ENCODE measurements around the gene C3.

The C3 gene

DNA sequence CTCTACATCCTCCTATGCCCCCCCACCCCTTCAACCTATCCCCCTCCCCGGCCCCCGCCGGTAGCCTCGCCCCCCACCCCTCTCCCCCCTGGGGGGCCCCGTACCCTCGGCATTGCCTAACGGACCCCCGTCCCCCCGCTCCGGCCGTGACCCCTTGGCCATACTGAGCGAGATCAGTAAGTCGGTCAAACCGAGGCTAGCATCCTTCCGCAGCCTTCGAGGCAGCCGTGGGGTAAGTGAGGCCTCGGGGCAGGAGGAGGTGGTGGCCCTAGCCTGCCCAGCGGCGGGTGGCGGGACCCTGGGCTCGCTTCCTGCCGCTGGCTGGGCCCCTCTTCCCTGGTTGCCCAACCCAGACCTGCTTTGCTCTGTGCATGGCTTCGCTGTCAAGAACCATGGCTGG is 25.5 kb upstream of the C3 start:
- Histone ChIP-seq H3K27me3 (ENCODE audit: control insufficient read depth in 5 of 5, insufficient read depth in 4 of 5, low read length in 5 of 5) (no peaks in the 10 kb centered on the region), H3K4me3 (ENCODE audit: low read depth in 1 of 5, low read length in 5 of 5) (no peak overlapping the region), H3K27ac (ENCODE audit: low read depth, low read length) (no peak overlapping the region), H3K36me3 (ENCODE audit: control insufficient read depth in 5 of 5, insufficient read depth in 5 of 5, low read length in 5 of 5) (peaks cover 0 to 68% (median 50%) of the 10 kb centered on the region in 5 donors), H3K4me1 (ENCODE audit: control insufficient read depth in 5 of 5, insufficient read depth in 5 of 5, low read length in 5 of 5) (peaks cover 17 to 69% (median 62%) of the 10 kb centered on the region in 5 donors), H3K9ac (ENCODE audit: low read length in 5 of 5) (no peak overlapping the region), H3K9me3 (ENCODE audit: control insufficient read depth in 5 of 5, low read length in 5 of 5) (no peaks in the 10 kb centered on the region)

DNA sequence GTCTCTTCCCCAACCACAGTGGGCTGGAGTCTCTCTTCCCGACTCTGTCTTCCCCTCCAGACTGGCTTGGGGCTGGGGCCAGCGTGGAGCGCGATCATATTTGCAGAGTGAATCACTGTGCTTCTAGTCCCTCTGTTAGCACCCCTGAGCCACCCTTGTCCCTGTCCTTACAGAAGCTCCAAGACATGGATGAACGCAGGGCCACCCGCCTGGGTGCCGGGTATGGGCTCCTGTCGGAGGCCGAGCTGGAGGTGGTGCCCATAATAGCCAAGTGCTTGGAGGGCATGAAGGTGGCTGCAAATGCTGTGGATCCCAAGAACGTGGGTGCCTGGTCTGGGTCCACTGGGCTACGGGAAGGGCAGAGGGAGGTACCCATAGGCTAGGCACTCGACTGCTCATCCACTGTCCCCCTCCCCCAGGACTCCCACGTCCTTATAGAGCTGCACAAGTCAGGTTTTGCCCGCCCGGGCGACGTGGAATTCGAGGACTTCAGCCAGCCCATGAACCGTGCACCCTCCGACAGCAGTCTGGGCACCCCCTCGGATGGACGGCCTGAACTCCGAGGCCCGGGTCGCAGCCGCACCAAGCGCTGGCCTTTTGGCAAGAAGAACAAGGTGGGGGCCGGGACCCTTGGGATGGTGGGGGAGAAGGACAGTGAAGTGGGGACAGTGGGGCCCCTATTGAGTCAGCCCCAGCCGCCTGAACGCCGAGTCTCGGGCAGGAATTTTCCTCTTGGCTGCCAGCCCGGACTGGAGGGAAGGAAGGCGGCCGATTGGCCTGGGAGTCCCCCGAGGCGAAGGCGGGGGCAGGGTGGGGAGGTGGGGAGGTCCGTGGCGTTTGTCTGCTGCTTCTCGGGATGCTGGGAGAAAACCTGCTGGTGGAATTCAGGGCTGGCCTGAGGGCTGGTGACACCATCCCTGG is 24.2 kb upstream of the C3 start:
- Histone ChIP-seq H3K27ac (ENCODE audit: low read depth, low read length) (peak overlapping the region; percentile 95), H3K4me3 (ENCODE audit: low read depth in 1 of 5, low read length in 5 of 5) (peak overlapping the region; percentile 30 to 46 (median 40)), H3K9ac (ENCODE audit: low read length in 5 of 5) (peak overlapping the region in 3 of 5 donors; percentile 19 to 68 (median 25)), H3K9me3 (ENCODE audit: control insufficient read depth in 5 of 5, low read length in 5 of 5) (no peaks in the 10 kb centered on the region), H3K27me3 (ENCODE audit: control insufficient read depth in 5 of 5, insufficient read depth in 4 of 5, low read length in 5 of 5) (no peaks in the 10 kb centered on the region), H3K36me3 (ENCODE audit: control insufficient read depth in 5 of 5, insufficient read depth in 5 of 5, low read length in 5 of 5) (peaks cover 0 to 56% (median 38%) of the 10 kb centered on the region in 5 donors), H3K4me1 (ENCODE audit: control insufficient read depth in 5 of 5, insufficient read depth in 5 of 5, low read length in 5 of 5) (peaks cover 17 to 72% (median 68%) of the 10 kb centered on the region in 5 donors)

DNA sequence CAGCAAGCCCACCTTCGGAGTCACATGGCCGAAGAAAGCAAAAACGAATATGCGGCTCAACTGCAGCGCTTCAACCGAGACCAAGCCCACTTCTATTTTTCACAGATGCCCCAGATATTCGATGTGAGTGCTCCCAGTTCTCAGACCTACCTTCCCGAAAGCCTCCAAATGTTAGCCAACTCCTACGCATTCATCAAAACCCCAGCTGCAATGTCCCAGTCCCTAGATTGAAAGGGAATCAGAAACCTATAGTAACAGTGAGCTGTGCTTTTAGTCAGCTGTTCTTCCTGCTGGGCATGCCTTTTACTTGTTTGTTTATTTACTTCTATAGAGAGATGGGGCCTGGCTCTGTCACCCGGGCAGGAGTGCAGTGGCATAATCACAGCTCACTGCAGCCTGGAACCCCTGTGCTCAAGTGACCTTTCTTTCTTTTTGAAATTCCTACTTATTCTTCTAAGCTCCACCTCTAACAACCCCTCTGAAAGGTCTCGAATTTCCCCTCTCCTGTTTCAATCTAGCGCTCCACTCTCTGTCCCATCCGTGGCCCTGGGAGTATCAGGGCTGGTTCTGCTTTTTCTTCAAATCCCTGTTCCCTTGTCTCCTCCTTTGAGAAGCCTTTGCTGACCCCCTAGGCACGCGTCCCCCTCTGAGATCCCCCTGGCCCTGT is 23.4 kb upstream of the C3 start:
- H3K4me3 ChIP-seq (ENCODE audit: low read depth in 1 of 5, low read length in 5 of 5): peak overlapping the region in 4 of 5 donors; percentile 14 to 46 (median 35)
- no peaks in the 10 kb centered on the region for H3K27me3 ChIP-seq (ENCODE audit: control insufficient read depth in 5 of 5, insufficient read depth in 4 of 5, low read length in 5 of 5)
- no peaks in the 10 kb centered on the region for H3K9me3 ChIP-seq (ENCODE audit: control insufficient read depth in 5 of 5, low read length in 5 of 5)
- peaks cover 0 to 50% (median 32%) of the 10 kb centered on the region in 5 donors for H3K36me3 ChIP-seq (ENCODE audit: control insufficient read depth in 5 of 5, insufficient read depth in 5 of 5, low read length in 5 of 5)
- H3K27ac ChIP-seq (ENCODE audit: low read depth, low read length): peak overlapping the region; percentile 95
- peak overlapping the region in 2 of 5 donors; percentile 25 to 68 for H3K9ac ChIP-seq (ENCODE audit: low read length in 5 of 5)
- peaks cover 17 to 71% (median 66%) of the 10 kb centered on the region in 5 donors for H3K4me1 ChIP-seq (ENCODE audit: control insufficient read depth in 5 of 5, insufficient read depth in 5 of 5, low read length in 5 of 5)

DNA sequence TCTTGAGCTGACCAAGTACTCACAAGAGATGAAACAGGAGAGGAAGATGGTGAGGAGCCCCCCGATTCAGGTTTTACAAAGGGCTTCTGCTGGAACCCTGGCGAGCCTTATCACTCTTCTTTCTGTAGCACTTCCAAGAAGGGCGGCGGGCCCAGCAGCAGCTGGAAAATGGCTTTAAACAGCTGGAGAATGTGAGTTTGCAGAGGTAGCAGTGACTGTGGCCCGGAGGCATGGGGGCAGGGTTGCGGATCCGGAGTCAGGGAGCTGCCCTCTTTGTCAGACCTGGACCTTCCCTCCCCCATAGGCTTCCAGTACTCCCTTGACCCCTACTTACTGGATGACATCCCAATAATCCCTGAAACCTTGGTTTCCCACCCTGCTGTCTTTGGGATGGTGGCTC is 22.6 kb upstream of the C3 start:
- Histone ChIP-seq H3K4me1 (ENCODE audit: control insufficient read depth in 5 of 5, insufficient read depth in 5 of 5, low read length in 5 of 5) (peaks cover 19 to 73% (median 66%) of the 10 kb centered on the region in 5 donors), H3K27me3 (ENCODE audit: control insufficient read depth in 5 of 5, insufficient read depth in 4 of 5, low read length in 5 of 5) (no peaks in the 10 kb centered on the region), H3K9me3 (ENCODE audit: control insufficient read depth in 5 of 5, low read length in 5 of 5) (no peaks in the 10 kb centered on the region), H3K4me3 (ENCODE audit: low read depth in 1 of 5, low read length in 5 of 5) (peak overlapping the region in 2 of 5 donors; percentile 17 to 40), H3K27ac (ENCODE audit: low read depth, low read length) (peak overlapping the region; percentile 95), H3K36me3 (ENCODE audit: control insufficient read depth in 5 of 5, insufficient read depth in 5 of 5, low read length in 5 of 5) (peaks cover 0 to 47% (median 31%) of the 10 kb centered on the region in 5 donors), H3K9ac (ENCODE audit: low read length in 5 of 5) (no peak overlapping the region)

DNA sequence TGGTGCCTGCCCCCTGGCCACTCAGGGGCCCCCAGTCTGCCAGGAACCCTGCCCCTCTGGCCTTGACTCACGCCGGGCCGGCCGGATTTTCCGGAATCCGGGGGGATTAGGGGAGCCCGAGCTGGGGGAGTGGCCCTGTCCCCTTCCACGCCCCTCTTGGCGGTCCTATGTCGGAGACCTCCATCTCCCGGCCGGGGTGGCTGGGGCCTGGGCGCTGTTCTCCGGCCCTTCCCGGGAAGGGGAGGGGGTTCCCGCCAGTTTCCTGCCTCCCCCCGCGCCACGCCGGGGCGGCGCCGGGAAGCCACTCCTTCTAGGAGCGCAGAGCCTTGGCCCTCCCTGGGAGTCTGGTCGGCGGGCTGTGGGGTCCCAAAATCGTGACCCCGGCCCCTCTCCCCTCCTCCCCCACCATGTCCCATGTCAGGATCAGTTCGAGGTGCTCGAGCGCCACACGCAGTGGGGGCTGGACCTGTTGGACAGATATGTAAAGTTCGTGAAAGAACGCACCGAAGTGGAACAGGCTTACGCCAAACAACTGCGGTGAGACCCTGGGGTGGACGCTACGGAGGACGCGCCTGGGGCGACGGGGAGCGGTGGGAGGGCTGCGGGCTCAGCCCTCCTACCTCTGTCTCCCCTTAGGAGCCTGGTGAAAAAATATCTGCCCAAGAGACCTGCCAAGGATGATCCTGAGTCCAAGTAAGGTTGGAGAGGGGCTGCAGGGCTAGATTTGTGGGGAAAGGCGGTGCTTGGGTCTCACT is 20.3 kb upstream of the C3 start:
- no peaks in the 10 kb centered on the region for H3K9me3 ChIP-seq (ENCODE audit: control insufficient read depth in 5 of 5, low read length in 5 of 5)
- H3K27ac ChIP-seq (ENCODE audit: low read depth, low read length): peak overlapping the region; percentile 90
- H3K4me3 ChIP-seq (ENCODE audit: low read depth in 1 of 5, low read length in 5 of 5): peak overlapping the region; percentile 83 to 93 (median 88)
- peaks cover 0 to 30% (median 16%) of the 10 kb centered on the region in 5 donors for H3K36me3 ChIP-seq (ENCODE audit: control insufficient read depth in 5 of 5, insufficient read depth in 5 of 5, low read length in 5 of 5)
- H3K27me3 ChIP-seq (ENCODE audit: control insufficient read depth in 5 of 5, insufficient read depth in 4 of 5, low read length in 5 of 5): no peaks in the 10 kb centered on the region
- H3K4me1 ChIP-seq (ENCODE audit: control insufficient read depth in 5 of 5, insufficient read depth in 5 of 5, low read length in 5 of 5): peaks cover 23 to 85% (median 74%) of the 10 kb centered on the region in 5 donors
- H3K9ac ChIP-seq (ENCODE audit: low read length in 5 of 5): peak overlapping the region; percentile 73 to 98 (median 94)

DNA sequence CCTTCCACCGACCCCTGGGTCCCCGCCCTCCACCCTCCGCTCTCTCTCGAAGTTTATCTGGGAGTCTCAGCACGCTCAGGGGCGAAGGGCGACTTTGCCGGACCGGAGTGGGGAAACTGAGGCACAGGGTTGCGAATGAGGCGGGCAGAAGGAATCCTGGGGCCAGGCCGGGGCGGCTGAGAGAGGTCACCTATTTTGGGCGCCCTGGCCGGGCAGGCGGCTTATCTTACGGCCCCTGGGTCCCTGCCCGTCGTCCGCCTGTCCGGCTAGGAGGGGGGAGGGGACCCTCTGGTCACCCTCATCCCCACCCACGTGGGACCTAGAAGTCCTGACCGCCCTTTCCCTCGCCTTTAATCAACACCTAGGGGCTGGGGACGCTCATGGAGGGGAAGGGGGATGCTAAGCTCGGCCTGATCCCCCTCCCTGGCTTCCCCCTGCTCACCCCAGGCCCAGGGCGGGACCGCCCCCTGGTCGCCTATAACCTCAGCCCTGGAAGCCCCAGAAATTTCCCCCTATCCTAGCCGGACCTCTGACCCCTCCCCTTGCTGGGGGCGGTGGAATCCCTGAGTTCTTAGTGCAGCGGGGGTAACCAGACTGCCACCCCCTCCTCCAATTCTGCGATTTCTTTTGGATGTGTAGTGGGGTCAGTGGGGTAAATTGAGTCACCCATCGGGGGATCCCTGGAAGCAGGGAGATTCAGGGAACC is 19.6 kb upstream of the C3 start:
- peaks cover 18 to 84% (median 68%) of the 10 kb centered on the region in 5 donors for H3K4me1 ChIP-seq (ENCODE audit: control insufficient read depth in 5 of 5, insufficient read depth in 5 of 5, low read length in 5 of 5)

DNA sequence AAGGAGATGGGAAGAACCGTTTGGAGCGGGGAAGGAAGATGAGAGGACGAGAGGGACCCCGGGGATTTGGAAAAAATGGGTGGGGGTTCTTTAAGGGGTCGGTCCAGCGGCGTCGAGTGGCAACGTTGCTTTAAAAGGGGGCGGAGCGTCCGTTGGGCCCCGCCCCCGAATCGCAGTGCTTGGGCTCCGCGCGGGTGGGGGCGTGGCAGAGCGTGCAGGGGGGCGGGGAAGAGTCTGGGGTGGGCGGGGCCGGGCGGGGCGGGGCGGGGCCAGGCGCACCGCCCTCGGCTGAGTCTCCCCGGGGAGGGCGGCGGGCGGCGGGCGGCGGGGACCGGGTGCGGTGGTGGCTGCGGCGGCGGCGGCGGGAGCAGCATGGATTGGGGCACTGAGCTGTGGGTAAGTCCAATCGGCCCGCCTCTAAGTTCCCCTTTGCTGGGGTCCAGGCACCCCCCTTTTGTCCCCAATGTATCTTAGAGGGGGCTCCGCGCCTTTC is 19.0 kb upstream of the C3 start, which contains the start of gene TRIP10:
TRIP10 (plus strand) TSS at position 291 of the 493 bp plus-strand sequence; CDS start at position 373, 82 bp downstream.
- peaks cover 0 to 18% (median 14%) of the 10 kb centered on the region in 5 donors for H3K36me3 ChIP-seq (ENCODE audit: control insufficient read depth in 5 of 5, insufficient read depth in 5 of 5, low read length in 5 of 5)
- no peaks in the 10 kb centered on the region for H3K27me3 ChIP-seq (ENCODE audit: control insufficient read depth in 5 of 5, insufficient read depth in 4 of 5, low read length in 5 of 5)
- no peaks in the 10 kb centered on the region for H3K9me3 ChIP-seq (ENCODE audit: control insufficient read depth in 5 of 5, low read length in 5 of 5)
- peaks cover 12 to 78% (median 63%) of the 10 kb centered on the region in 5 donors for H3K4me1 ChIP-seq (ENCODE audit: control insufficient read depth in 5 of 5, insufficient read depth in 5 of 5, low read length in 5 of 5)
- H3K27ac ChIP-seq (ENCODE audit: low read depth, low read length): peak within 1 kb of the TSS; percentile 97
- H3K9ac ChIP-seq (ENCODE audit: low read length in 5 of 5): peak within 1 kb of the TSS; percentile 73 to 98 (median 94)
- peak within 1 kb of the TSS; percentile 83 to 93 (median 88) for H3K4me3 ChIP-seq (ENCODE audit: low read depth in 1 of 5, low read length in 5 of 5)

More for the DNA sequence above, 19.6 kb upstream of the C3 start:
- Histone ChIP-seq H3K27ac (ENCODE audit: low read depth, low read length) (peak overlapping the region; percentile 90), H3K27me3 (ENCODE audit: control insufficient read depth in 5 of 5, insufficient read depth in 4 of 5, low read length in 5 of 5) (no peaks in the 10 kb centered on the region), H3K9me3 (ENCODE audit: control insufficient read depth in 5 of 5, low read length in 5 of 5) (no peaks in the 10 kb centered on the region), H3K36me3 (ENCODE audit: control insufficient read depth in 5 of 5, insufficient read depth in 5 of 5, low read length in 5 of 5) (peaks cover 0 to 23% (median 15%) of the 10 kb centered on the region in 5 donors), H3K9ac (ENCODE audit: low read length in 5 of 5) (peak overlapping the region; percentile 73 to 98 (median 94)), H3K4me3 (ENCODE audit: low read depth in 1 of 5, low read length in 5 of 5) (peak overlapping the region; percentile 83 to 93 (median 88))

DNA sequence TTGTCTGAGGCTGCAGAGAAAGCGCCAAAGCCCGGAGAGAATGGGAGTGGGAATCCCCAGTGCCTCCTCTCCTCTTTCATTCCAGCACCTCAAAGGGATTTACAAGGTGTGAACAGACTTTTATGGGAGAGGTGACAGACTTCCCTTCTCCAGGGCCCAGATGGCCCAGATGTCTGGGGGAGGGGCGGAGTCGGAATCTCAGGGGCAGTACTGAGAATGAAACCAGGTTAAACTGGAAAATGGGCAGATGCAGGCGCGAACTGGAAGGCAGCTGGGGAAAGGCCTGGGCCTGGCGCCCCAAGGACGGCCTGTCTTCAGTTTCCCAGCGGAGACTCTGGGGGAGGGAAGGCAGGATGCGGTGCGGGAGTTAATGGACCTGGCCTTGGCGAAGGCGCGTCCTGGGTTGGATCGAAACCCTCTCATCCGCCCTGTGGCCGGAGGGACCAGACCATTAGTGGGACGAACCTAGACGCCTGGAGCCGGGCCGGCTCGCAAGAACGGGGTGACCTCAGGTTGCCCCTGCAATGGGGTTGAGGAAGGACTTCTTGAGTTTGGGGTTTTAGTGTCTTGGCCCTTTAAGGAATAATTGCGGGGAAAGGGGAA is 18.4 kb upstream of the C3 start:
- Histone ChIP-seq H3K4me3 (ENCODE audit: low read depth in 1 of 5, low read length in 5 of 5) (peak overlapping the region; percentile 43 to 69 (median 61)), H3K36me3 (ENCODE audit: control insufficient read depth in 5 of 5, insufficient read depth in 5 of 5, low read length in 5 of 5) (peaks cover 0 to 15% (median 13%) of the 10 kb centered on the region in 5 donors), H3K9me3 (ENCODE audit: control insufficient read depth in 5 of 5, low read length in 5 of 5) (no peaks in the 10 kb centered on the region), H3K27me3 (ENCODE audit: control insufficient read depth in 5 of 5, insufficient read depth in 4 of 5, low read length in 5 of 5) (no peaks in the 10 kb centered on the region), H3K9ac (ENCODE audit: low read length in 5 of 5) (peak overlapping the region; percentile 7 to 79 (median 62)), H3K27ac (ENCODE audit: low read depth, low read length) (peak overlapping the region; percentile 97), H3K4me1 (ENCODE audit: control insufficient read depth in 5 of 5, insufficient read depth in 5 of 5, low read length in 5 of 5) (peaks cover 12 to 72% (median 58%) of the 10 kb centered on the region in 5 donors)
